ENCODE measurements around the gene HTR7.
"Not testable (repeated sequence)": the region's sequence is repeated elsewhere in the genome, so short reads cannot be mapped to it uniquely, and the experiment has no call there.

Gene HTR7

DNA sequence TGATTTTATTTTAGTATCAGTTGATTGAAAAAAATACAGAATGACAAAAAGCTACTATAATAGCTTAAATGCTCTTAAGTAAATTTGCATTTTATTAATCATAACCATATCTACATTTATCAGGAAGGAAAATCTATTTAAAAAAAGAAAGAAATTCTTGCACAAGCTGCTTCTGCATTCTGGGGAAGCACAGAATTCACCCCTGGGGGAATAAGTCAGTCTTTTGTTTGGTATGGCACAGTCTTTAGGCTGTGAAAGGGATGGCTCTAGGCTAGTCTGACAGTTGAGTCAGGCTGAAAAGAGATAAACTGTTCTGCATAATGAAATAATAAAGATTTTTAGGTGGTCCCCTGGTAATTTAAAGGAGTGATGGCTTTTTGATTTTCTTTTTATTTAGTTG, 37.9 kb downstream of the HTR7 start:
- H3K9ac ChIP-seq (ENCODE audit: insufficient read length): no peak overlapping the region
- no peaks in the 10 kb centered on the region for H3K9me3 ChIP-seq (ENCODE audit: low read depth, low read length)
- no peak overlapping the region for H3K27ac ChIP-seq
- peak; percentile 14 for DNase-seq (ENCODE audit: low read depth, low spot score)
- H3K36me3 ChIP-seq (ENCODE audit: insufficient read depth, low read length): no peaks in the 10 kb centered on the region
- TF ChIP-seq POLR2AphosphoS5 (IDR thresholded peaks at IDR 0.05; ENCODE audit: borderline replicate concordance, low read depth, low read length): no peak
- no peak for TF ChIP-seq FOXP2 (optimal IDR thresholded peaks at IDR 0.05; ENCODE audit: control extremely low read depth, extremely low read length, insufficient read depth)
- TF ChIP-seq EZH2 (IDR thresholded peaks at IDR 0.05): no peak
- no peak overlapping the region for H3K4me3 ChIP-seq

DNA sequence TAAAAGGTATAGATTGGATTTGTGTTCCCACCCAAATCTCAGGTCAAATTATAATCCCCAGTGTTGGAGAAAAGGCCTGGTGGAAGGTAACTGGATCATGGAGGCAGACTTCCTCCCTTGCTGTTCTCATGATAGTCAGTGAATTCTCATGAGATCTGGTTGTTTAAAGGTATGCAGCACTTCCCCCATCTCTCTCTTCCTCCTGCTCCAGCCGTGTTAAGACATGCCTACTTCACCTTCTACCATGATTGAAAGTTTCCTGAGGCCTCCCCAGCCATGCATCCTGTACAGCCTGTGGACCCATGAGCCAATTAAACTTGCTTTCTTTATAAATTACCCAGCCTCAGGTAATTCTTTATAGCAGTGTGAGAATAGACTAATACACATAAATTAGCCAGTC, 39.1 kb downstream of the HTR7 start:
- H3K9ac ChIP-seq (ENCODE audit: insufficient read length): no peak overlapping the region
- no peak overlapping the region for H3K4me3 ChIP-seq
- no peak for DNase-seq (ENCODE audit: low read depth, low spot score)
- no peaks in the 10 kb centered on the region for H3K36me3 ChIP-seq (ENCODE audit: insufficient read depth, low read length)
- TF ChIP-seq EZH2 (IDR thresholded peaks at IDR 0.05) (no peak), POLR2AphosphoS5 (IDR thresholded peaks at IDR 0.05; ENCODE audit: borderline replicate concordance, low read depth, low read length) (no peak), FOXP2 (optimal IDR thresholded peaks at IDR 0.05; ENCODE audit: control extremely low read depth, extremely low read length, insufficient read depth) (no peak)
- H3K9me3 ChIP-seq (ENCODE audit: low read depth, low read length): no peaks in the 10 kb centered on the region
- H3K27ac ChIP-seq: no peak overlapping the region

DNA sequence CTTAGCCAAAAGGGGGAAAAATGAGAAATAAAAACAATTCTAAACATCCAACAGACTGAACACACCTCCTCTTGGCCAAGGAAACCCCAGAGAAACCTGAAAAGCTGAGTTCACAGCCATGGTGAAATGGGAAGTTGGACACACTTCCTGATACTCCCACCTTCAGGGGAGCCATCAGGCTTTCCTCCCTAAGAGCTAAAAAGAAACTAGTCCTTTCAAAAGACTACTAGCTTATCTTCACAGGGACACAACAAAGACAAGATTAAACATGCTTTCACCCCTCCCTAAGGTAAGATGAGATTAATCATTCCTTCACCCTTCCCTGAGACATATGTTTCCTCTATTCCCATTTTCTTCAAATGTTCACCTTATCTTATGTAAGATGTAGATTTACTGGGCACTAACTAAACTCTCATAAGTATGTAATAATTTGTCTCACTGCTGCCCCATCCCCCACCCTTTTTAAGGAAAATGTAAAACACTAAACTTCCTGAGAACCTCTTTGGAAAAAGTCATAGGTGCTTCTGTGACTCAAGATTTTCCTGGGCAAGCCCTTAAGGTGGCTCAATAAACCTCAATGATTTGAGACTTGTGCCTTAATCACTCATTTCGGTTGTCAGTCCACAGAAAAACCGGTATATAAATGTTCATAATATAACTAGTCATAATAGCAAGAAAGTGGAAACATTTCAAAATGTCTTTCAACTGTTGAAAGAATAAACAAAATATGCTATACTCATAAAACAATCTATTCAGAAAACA, 40.5 kb downstream of the HTR7 start:
- no peak for DNase-seq (ENCODE audit: low read depth, low spot score)
- TF ChIP-seq FOXP2 (optimal IDR thresholded peaks at IDR 0.05; ENCODE audit: control extremely low read depth, extremely low read length, insufficient read depth) (no peak), POLR2AphosphoS5 (IDR thresholded peaks at IDR 0.05; ENCODE audit: borderline replicate concordance, low read depth, low read length) (no peak), EZH2 (IDR thresholded peaks at IDR 0.05) (no peak)
- no peak overlapping the region for H3K27ac ChIP-seq
- no peaks in the 10 kb centered on the region for H3K36me3 ChIP-seq (ENCODE audit: insufficient read depth, low read length)
- no peak overlapping the region for H3K9ac ChIP-seq (ENCODE audit: insufficient read length)
- H3K9me3 ChIP-seq (ENCODE audit: low read depth, low read length): no peaks in the 10 kb centered on the region
- no peak overlapping the region for H3K4me3 ChIP-seq

DNA sequence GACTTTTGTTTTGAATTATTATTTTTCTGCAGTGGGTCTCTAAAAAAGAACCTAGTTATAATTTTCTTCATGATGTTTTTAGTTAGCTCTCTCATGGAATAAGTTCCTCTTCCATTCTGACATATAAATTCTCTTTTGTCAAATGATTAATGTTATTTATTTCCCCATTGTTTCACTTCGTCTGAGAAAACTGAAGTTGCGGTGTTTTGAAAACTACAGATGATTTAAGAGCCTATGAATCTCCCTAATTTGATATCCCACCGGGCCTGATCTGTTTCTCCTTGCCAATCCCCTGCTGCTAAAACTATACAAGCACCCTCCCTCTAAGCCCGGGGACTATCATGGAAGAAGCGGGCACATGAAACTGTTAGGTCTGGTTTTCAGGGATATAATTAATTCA, 41.4 kb downstream of the HTR7 start:
- no peaks in the 10 kb centered on the region for H3K36me3 ChIP-seq (ENCODE audit: insufficient read depth, low read length)
- no peaks in the 10 kb centered on the region for H3K9me3 ChIP-seq (ENCODE audit: low read depth, low read length)
- TF ChIP-seq FOXP2 (optimal IDR thresholded peaks at IDR 0.05; ENCODE audit: control extremely low read depth, extremely low read length, insufficient read depth) (no peak), EZH2 (IDR thresholded peaks at IDR 0.05) (no peak), POLR2AphosphoS5 (IDR thresholded peaks at IDR 0.05; ENCODE audit: borderline replicate concordance, low read depth, low read length) (no peak)
- DNase-seq (ENCODE audit: low read depth, low spot score): no peak
- no peak overlapping the region for H3K9ac ChIP-seq (ENCODE audit: insufficient read length)
- no peak overlapping the region for H3K4me3 ChIP-seq
- H3K27ac ChIP-seq: no peak overlapping the region

DNA sequence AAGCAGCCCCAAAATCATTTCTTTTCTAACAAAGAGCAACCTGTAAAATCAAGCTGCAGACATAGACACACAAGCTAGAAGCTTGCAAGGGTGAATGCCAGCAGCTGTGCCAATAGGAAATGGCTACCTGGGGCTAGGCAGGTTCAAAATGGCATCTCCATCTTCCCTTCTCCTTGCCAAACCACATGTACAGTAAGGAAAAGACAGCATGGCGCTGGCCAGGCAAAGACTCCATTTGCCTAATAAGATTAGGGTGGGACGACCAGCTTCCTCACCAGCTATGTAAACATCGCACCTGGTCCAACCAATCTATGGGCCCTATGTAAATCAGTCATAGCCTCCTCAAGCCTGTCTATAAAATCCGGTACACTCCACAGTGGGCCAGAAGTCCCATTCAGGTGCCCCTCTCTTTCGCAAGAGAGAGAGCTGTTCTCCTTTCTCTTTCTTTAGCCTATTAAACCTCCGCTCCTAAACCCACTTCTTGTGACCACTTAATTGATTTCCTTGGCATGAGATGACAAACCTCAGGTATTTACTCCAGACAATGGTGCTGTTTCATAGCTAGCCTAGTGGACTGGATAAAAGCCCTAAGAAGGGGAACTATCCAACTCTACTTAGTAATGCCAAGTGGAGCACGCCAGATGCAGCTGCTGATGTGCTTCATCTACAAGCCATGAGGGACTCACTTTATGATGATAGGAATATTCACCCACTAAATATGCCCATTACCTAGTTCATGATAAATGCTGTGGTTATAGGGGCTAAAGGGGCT, 44.1 kb downstream of the HTR7 start:
- no peak overlapping the region for H3K9ac ChIP-seq (ENCODE audit: insufficient read length)
- DNase-seq (ENCODE audit: low read depth, low spot score): no peak
- H3K36me3 ChIP-seq (ENCODE audit: insufficient read depth, low read length): no peaks in the 10 kb centered on the region
- H3K27ac ChIP-seq: no peak overlapping the region
- H3K4me3 ChIP-seq: no peak overlapping the region
- no peak for TF ChIP-seq POLR2AphosphoS5 (IDR thresholded peaks at IDR 0.05; ENCODE audit: borderline replicate concordance, low read depth, low read length)
- TF ChIP-seq EZH2 (IDR thresholded peaks at IDR 0.05): no peak
- no peak for TF ChIP-seq FOXP2 (optimal IDR thresholded peaks at IDR 0.05; ENCODE audit: control extremely low read depth, extremely low read length, insufficient read depth)
- no peaks in the 10 kb centered on the region for H3K9me3 ChIP-seq (ENCODE audit: low read depth, low read length)

DNA sequence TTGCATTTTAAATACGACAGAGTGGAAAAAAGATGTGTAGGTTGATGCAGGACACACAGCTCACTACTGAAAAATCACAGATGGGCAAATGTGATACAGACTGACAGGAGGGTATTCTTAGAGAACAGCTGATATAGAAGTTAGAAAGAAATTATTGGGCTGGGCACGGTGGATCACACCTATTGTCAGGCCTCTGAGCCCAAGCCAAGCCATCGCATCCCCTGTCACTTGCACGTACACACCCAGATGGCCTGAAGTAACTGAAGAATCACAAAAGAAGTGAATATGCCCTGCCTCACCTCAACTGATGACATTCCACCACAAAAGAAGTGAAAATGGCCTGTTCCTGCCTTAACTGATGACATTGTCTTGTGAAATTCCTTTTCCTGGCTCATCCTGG, 50.7 kb downstream of the HTR7 start:
- not testable (repeated sequence) for H3K9me3 ChIP-seq (ENCODE audit: low read depth, low read length); DNase-seq (ENCODE audit: low read depth, low spot score); H3K4me3 ChIP-seq; H3K9ac ChIP-seq (ENCODE audit: insufficient read length); H3K27ac ChIP-seq; H3K36me3 ChIP-seq (ENCODE audit: insufficient read depth, low read length)

DNA sequence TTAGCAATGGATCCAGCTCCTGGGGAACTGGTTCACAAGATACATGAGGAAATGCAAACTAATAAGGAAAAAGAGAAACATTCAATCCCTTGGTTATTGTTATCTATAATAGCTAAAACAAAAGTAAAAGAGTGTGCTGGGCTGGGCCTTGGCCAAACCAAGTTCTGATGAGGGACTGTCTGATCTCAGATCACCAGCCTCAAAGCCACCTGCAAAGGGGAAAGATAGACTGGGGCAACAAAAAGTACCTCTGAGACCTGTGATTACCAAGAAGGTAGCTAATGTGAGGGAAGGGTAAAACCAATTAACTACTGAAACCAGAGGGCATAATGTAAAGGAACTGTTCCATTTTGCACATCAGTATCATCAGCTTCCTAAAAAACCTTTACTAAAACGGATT, 51.2 kb downstream of the HTR7 start:
- H3K4me3 ChIP-seq: no peak overlapping the region
- no peak overlapping the region for H3K27ac ChIP-seq
- no peaks in the 10 kb centered on the region for H3K9me3 ChIP-seq (ENCODE audit: low read depth, low read length)
- no peak for DNase-seq (ENCODE audit: low read depth, low spot score)
- no peak overlapping the region for H3K9ac ChIP-seq (ENCODE audit: insufficient read length)
- TF ChIP-seq EZH2 (IDR thresholded peaks at IDR 0.05) (no peak), FOXP2 (optimal IDR thresholded peaks at IDR 0.05; ENCODE audit: control extremely low read depth, extremely low read length, insufficient read depth) (no peak), POLR2AphosphoS5 (IDR thresholded peaks at IDR 0.05; ENCODE audit: borderline replicate concordance, low read depth, low read length) (no peak)
- H3K36me3 ChIP-seq (ENCODE audit: insufficient read depth, low read length): no peaks in the 10 kb centered on the region

DNA sequence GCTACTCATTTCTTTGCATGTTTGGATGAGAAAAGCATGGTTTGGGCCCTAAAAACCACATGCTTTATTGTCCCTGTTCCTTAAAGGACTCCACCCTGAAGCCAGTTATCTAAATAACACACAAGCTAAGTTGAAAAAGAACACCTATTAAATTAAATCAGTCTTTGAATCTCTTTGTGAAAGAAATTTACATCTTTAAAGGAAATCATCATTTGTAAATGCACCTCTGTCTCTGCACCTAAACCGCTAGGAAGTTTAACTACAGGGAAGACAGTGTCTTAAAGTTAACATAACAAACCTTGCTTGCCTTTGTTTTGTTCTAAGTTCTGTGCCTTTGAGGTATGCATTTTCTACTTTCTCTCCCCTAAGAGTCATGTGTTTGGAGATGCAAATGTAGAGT, 52.6 kb downstream of the HTR7 start:
- H3K9me3 ChIP-seq (ENCODE audit: low read depth, low read length): no peaks in the 10 kb centered on the region
- DNase-seq (ENCODE audit: low read depth, low spot score): no peak
- no peaks in the 10 kb centered on the region for H3K36me3 ChIP-seq (ENCODE audit: insufficient read depth, low read length)
- H3K27ac ChIP-seq: no peak overlapping the region
- H3K4me3 ChIP-seq: no peak overlapping the region
- TF ChIP-seq EZH2 (IDR thresholded peaks at IDR 0.05) (no peak), POLR2AphosphoS5 (IDR thresholded peaks at IDR 0.05; ENCODE audit: borderline replicate concordance, low read depth, low read length) (no peak), FOXP2 (optimal IDR thresholded peaks at IDR 0.05; ENCODE audit: control extremely low read depth, extremely low read length, insufficient read depth) (no peak)
- no peak overlapping the region for H3K9ac ChIP-seq (ENCODE audit: insufficient read length)

Data from SK-N-MC (cell line).